ENCODE data around the gene CAMK2A. TPM values are rescaled to one million over a fixed set of nuclear protein-coding genes. Genes with fewer than 3 reads are reported as not detected.

The CAMK2A gene
- total RNA-seq, 6 experiments from 2014 or later: 0.09 to 0.64 (median 0.18) TPM

DNA sequence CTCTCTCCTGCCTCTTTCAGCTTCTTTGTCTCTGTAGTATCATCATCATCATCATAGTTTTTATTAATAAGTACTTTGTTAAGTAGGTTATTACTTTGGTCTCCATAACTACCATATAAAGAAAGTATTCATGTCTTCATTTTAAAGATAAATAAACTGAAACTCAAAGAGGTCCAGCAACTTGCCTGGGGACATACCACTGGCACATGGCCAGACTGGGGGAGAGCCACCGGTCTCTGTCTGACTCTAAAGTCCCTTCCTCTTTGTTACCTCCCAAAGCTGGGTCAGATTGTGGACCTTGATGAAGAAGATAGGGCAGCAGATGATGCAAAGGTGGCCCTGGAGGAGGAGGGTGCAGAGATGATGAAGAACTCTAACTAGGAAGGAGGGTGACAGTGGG, 114.5 kb downstream of the CAMK2A start:
- no peak overlapping the region for H3K4me3 Mint-ChIP-seq
- no peaks in the 10 kb centered on the region for H3K36me3 Mint-ChIP-seq (ENCODE audit: low read depth)
- no peak for DNase-seq
- H3K4me1 Mint-ChIP-seq (ENCODE audit: low read depth): peaks cover 6% of the 10 kb centered on the region; the same call in 1 of the 2 replicates
- TF ChIP-seq, protein P1, sequence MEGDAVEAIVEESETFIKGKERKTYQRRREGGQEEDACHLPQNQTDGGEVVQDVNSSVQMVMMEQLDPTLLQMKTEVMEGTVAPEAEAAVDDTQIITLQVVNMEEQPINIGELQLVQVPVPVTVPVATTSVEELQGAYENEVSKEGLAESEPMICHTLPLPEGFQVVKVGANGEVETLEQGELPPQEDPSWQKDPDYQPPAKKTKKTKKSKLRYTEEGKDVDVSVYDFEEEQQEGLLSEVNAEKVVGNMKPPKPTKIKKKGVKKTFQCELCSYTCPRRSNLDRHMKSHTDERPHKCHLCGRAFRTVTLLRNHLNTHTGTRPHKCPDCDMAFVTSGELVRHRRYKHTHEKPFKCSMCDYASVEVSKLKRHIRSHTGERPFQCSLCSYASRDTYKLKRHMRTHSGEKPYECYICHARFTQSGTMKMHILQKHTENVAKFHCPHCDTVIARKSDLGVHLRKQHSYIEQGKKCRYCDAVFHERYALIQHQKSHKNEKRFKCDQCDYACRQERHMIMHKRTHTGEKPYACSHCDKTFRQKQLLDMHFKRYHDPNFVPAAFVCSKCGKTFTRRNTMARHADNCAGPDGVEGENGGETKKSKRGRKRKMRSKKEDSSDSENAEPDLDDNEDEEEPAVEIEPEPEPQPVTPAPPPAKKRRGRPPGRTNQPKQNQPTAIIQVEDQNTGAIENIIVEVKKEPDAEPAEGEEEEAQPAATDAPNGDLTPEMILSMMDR (IDR thresholded peaks at IDR 0.05): no peak
- H3K9me3 Mint-ChIP-seq: no peaks in the 10 kb centered on the region
- peaks cover 2% of the 10 kb centered on the region for H3K27me3 Mint-ChIP-seq (ENCODE audit: insufficient read depth)
- H3K27ac Mint-ChIP-seq: no peak overlapping the region

DNA sequence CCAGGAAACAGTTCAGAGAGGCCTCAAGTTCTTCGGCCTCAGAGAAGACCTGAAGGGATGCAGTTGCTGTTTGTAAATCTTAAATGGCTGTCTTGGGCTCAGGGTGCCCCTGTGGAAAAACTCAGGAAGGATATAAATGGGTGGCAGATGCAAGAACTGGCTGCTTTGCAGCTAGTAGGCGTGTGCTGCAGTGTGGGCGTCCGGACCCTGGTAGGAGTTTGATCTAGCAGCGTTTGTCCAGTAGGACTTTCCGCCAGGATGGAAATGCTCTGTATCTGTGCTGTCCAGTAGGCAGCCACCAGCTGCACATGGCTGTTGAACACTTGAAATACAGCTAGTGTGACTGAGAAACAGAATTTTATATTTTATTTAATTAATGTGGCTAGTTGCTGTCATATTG, 115.3 kb downstream of the CAMK2A start:
- TF ChIP-seq, protein P1 (IDR thresholded peaks at IDR 0.05): no peak
- DNase-seq: no peak
- H3K36me3 Mint-ChIP-seq (ENCODE audit: low read depth): no peaks in the 10 kb centered on the region
- H3K27ac Mint-ChIP-seq: no peak overlapping the region
- H3K4me1 Mint-ChIP-seq (ENCODE audit: low read depth): peaks cover 6% of the 10 kb centered on the region; the same call in 1 of the 2 replicates
- H3K4me3 Mint-ChIP-seq: no peak overlapping the region
- no peaks in the 10 kb centered on the region for H3K9me3 Mint-ChIP-seq
- H3K27me3 Mint-ChIP-seq (ENCODE audit: insufficient read depth): peaks cover 9% of the 10 kb centered on the region

DNA sequence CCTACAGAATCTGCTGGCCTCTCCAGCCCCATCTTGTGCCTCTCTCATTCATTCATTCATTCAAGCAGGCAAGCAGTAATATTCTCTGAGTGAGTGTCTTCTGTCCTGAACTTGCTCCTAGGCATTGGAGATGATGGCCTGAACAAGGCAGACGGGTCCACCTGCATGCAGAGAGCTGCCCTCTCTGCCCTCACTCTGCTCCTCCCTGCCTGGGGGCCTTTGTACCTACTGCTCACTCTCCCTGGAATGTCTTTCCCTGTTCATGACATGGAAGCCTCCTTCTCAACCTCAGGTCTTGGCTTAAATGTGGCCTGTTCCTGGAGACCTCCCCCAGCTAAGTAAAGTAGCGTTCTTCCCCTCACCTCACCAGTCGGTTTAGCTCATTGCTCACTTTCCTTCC, 116.4 kb downstream of the CAMK2A start:
- H3K4me3 Mint-ChIP-seq: no peak overlapping the region
- TF ChIP-seq, protein P1 (IDR thresholded peaks at IDR 0.05): no peak

DNA sequence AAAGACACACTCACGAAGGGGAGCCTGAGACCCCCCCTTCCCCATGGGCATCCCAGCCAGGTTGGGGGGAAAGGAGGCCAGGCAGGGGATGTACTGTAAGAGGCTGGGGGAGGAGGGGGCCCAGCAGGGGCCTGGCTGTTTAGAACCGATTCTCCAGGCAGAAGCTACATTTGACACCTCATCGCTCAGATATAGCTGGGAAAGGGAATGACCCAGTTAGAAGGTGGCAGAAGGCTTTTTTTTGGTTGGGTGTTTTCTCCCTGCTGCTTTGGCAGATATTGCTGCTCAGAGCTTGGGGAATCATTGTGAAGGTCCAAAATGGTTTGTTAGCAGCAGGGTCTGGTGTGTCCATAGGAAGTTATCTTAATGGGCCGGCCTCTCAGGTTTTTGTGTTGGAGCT, 117.0 kb downstream of the CAMK2A start:
- TF ChIP-seq, protein P1 (IDR thresholded peaks at IDR 0.05): no peak

More for the DNA sequence above, 116.4 kb downstream of the CAMK2A start:
- Mint-ChIP-seq H3K27me3 (ENCODE audit: insufficient read depth) (peaks cover 9% of the 10 kb centered on the region), H3K4me1 (ENCODE audit: low read depth) (peaks cover 6% of the 10 kb centered on the region; the same call in 1 of the 2 replicates), H3K27ac (no peak overlapping the region), H3K9me3 (no peaks in the 10 kb centered on the region), H3K36me3 (ENCODE audit: low read depth) (no peaks in the 10 kb centered on the region)
- no peak for DNase-seq

DNA sequence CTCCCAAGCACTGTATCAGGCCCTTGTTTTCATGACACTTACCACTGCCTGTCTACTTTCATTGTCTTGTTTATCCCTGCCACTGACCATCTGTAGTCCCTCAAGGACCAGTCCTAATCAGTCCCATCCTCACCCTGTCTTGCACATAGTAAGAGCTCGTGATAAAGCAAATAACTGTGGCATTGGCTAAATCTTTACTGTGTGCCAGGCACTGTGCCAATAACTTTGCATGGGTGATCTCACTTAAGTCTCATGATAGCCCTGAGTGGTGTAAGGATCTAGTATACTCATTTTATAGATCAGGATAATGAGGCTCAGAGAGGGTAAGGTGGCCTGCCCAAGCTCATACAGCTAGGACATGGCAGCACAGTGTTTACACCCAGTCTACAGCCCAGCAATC, 117.4 kb downstream of the CAMK2A start:
- H3K4me3 Mint-ChIP-seq: no peak overlapping the region
- no peak overlapping the region for H3K27ac Mint-ChIP-seq
- TF ChIP-seq, protein P1 (IDR thresholded peaks at IDR 0.05): no peak
- H3K27me3 Mint-ChIP-seq (ENCODE audit: insufficient read depth): peaks cover 7% of the 10 kb centered on the region
- H3K4me1 Mint-ChIP-seq (ENCODE audit: low read depth): peaks cover 6% of the 10 kb centered on the region; the same call in 1 of the 2 replicates
- H3K36me3 Mint-ChIP-seq (ENCODE audit: low read depth): no peaks in the 10 kb centered on the region
- H3K9me3 Mint-ChIP-seq: no peaks in the 10 kb centered on the region
- DNase-seq: no peak

More for the DNA sequence above, 117.0 kb downstream of the CAMK2A start:
- H3K27me3 Mint-ChIP-seq (ENCODE audit: insufficient read depth): peaks cover 9% of the 10 kb centered on the region
- peaks cover 6% of the 10 kb centered on the region; the same call in 1 of the 2 replicates for H3K4me1 Mint-ChIP-seq (ENCODE audit: low read depth)
- no peak overlapping the region for H3K27ac Mint-ChIP-seq
- H3K4me3 Mint-ChIP-seq: no peak overlapping the region
- H3K9me3 Mint-ChIP-seq: no peaks in the 10 kb centered on the region
- no peak for DNase-seq
- no peaks in the 10 kb centered on the region for H3K36me3 Mint-ChIP-seq (ENCODE audit: low read depth)

Other genes with a start within 250 kb of the CAMK2A start
- 1 to 10 TPM in 2 of 6 experiments, under 1 TPM in 4; 0.26 to 1.5 (median 0.78) TPM for gene CSF1R, start 203.2 kb downstream of the CAMK2A start, total RNA-seq (2021; fragmentation: NEBNext Ultra II Directional; extraction: Animal tissue kit (Norgen Biotek cat#: 25700))
- gene PDGFRB, start 133.9 kb downstream of the CAMK2A start, total RNA-seq (2021; fragmentation: NEBNext Ultra II Directional; extraction: Animal tissue kit (Norgen Biotek cat#: 25700)): 100 to 1,000 TPM; 137 to 208 (median 180) TPM
- under 1 TPM in 1 of 6 experiments, not detected in 5; 0.11 TPM for gene CDX1, start 123.0 kb downstream of the CAMK2A start, total RNA-seq (2021; fragmentation: NEBNext Ultra II Directional; extraction: Animal tissue kit (Norgen Biotek cat#: 25700))
- not detected for gene SLC6A7, start 99.7 kb downstream of the CAMK2A start, total RNA-seq (2021; fragmentation: NEBNext Ultra II Directional; extraction: Animal tissue kit (Norgen Biotek cat#: 25700))
- 1 to 10 TPM; 4.6 to 6.7 (median 4.9) TPM for gene ARSI, start 13.1 kb upstream of the CAMK2A start, total RNA-seq (2021; fragmentation: NEBNext Ultra II Directional; extraction: Animal tissue kit (Norgen Biotek cat#: 25700))
- gene TCOF1, start 67.9 kb upstream of the CAMK2A start, total RNA-seq (2021; fragmentation: NEBNext Ultra II Directional; extraction: Animal tissue kit (Norgen Biotek cat#: 25700)): 10 to 100 TPM; 30.8 to 44.6 (median 38.5) TPM
- gene CD74, start 123.1 kb upstream of the CAMK2A start, total RNA-seq (2021; fragmentation: NEBNext Ultra II Directional; extraction: Animal tissue kit (Norgen Biotek cat#: 25700)): under 1 TPM in 1 of 6 experiments, not detected in 5; 0.37 TPM
- gene RPS14, start 160.0 kb upstream of the CAMK2A start, total RNA-seq (2021; fragmentation: NEBNext Ultra II Directional; extraction: Animal tissue kit (Norgen Biotek cat#: 25700)): 1,000 to 10,000 TPM; 1,658 to 2,163 (median 1,911) TPM
- 100 to 1,000 TPM; 126 to 199 (median 147) TPM for gene NDST1, start 218.4 kb upstream of the CAMK2A start, total RNA-seq (2021; fragmentation: NEBNext Ultra II Directional; extraction: Animal tissue kit (Norgen Biotek cat#: 25700))

All from HFFc6 (cell line).